ENCODE data around the gene HDDC2. TPM values are rescaled to one million over a fixed set of nuclear protein-coding genes. Genes with fewer than 3 reads are reported as not detected.

Gene HDDC2
- total and polyA plus RNA-seq, 12 donors = 94.2 to 166 (median 125) TPM

DNA sequence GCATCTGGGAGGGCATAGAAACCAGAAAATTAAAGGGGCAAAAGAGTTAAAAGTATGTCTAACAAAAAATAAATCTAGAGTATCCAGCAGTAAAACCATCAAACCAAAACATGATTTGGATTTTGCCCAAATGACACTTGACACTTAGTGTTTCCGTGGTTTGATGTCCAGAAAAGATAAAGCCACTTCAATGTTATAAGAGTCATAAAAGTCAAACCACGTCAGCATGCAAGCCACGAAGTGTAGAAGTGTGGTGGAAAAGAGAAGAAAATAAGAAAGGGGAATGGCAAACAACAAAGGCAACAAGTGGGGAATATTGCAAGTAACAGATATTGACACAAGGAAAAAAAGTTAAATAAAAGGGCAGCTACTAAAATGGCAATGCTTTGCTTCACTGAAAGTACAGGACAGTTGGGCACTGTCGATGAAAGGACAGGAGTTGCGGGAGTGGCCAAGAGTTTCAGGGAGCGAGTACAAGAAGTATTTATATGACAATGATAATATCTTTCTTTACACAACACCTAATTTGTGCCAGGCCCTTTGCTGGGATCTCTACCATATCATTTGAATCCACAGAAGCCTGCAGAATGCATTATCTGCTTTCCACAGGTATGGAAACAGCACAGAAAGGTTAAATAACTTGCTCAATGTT, 6.3 kb upstream of the HDDC2 start:
- 49 to 56% (median 52%) methylated on average over 6 of the region's 6 CpGs for WGBS, 4 donors
- intact Hi-C loops (cut with DNase I) = loop anchor here (5.0 to 10.0 kb wide), 2 partner anchors 156 to 163 kb away; partner anchors contain the start of gene TPD52L1 (in 1 of the 2)

GRCh38 chr6:125307150-125307838, 5.5 kb upstream of the HDDC2 start:
- no peaks in the 10 kb centered on the region for H3K27me3 ChIP-seq
- intact Hi-C loops (cut with DNase I) = loop anchor here (5.0 to 10.0 kb wide), 2 partner anchors 155 to 162 kb away; partner anchors contain the start of gene TPD52L1 (in 1 of the 2)
- H3K4me1 ChIP-seq (replicated peaks in 1 of 2) = no peaks in the 10 kb centered on the region
- H3K4me3 ChIP-seq = no peak overlapping the region
- WGBS, 4 donors = 76 to 81% (median 80%) methylated on average over 6 of the region's 6 CpGs
- DNase-seq = no peak
- no peak for TF ChIP-seq POLR2A (IDR thresholded peaks at IDR 0.05)
- TF ChIP-seq, protein P1, sequence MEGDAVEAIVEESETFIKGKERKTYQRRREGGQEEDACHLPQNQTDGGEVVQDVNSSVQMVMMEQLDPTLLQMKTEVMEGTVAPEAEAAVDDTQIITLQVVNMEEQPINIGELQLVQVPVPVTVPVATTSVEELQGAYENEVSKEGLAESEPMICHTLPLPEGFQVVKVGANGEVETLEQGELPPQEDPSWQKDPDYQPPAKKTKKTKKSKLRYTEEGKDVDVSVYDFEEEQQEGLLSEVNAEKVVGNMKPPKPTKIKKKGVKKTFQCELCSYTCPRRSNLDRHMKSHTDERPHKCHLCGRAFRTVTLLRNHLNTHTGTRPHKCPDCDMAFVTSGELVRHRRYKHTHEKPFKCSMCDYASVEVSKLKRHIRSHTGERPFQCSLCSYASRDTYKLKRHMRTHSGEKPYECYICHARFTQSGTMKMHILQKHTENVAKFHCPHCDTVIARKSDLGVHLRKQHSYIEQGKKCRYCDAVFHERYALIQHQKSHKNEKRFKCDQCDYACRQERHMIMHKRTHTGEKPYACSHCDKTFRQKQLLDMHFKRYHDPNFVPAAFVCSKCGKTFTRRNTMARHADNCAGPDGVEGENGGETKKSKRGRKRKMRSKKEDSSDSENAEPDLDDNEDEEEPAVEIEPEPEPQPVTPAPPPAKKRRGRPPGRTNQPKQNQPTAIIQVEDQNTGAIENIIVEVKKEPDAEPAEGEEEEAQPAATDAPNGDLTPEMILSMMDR (IDR thresholded peaks at IDR 0.05) = no peak
- H3K27ac ChIP-seq = no peak overlapping the region
- no peaks in the 10 kb centered on the region for H3K36me3 ChIP-seq (replicated peaks in 1 of 2)
- no peaks in the 10 kb centered on the region for H3K9me3 ChIP-seq (replicated peaks in 1 of 3)

More for the DNA sequence above, 6.3 kb upstream of the HDDC2 start:
- Histone ChIP-seq H3K36me3 (replicated peaks in 1 of 2) (no peaks in the 10 kb centered on the region), H3K9me3 (replicated peaks in 1 of 3) (no peaks in the 10 kb centered on the region), H3K27me3 (no peaks in the 10 kb centered on the region), H3K4me1 (replicated peaks in 1 of 2) (no peaks in the 10 kb centered on the region), H3K4me3 (no peak overlapping the region), H3K27ac (no peak overlapping the region)
- TF ChIP-seq, protein P1 (IDR thresholded peaks at IDR 0.05) = no peak
- no peak for TF ChIP-seq POLR2A (IDR thresholded peaks at IDR 0.05)
- no peak for DNase-seq

- H3K36me3 ChIP-seq (replicated peaks in 1 of 2) = no peaks in the 10 kb centered on the region
- DNase-seq = no peak
- intact Hi-C loops (cut with DNase I) = loop anchor here (5.0 to 10.0 kb wide), 2 partner anchors 154 to 162 kb away; partner anchors contain the start of gene TPD52L1 (in 1 of the 2)
- no peaks in the 10 kb centered on the region for H3K9me3 ChIP-seq (replicated peaks in 1 of 3)
- 76 to 85% (median 81%) methylated on average over 3 of the region's 3 CpGs for WGBS, 4 donors
- H3K4me3 ChIP-seq = no peak overlapping the region
- no peak overlapping the region for H3K27ac ChIP-seq
- H3K27me3 ChIP-seq = no peaks in the 10 kb centered on the region
- no peaks in the 10 kb centered on the region for H3K4me1 ChIP-seq (replicated peaks in 1 of 2)
- TF ChIP-seq POLR2A (IDR thresholded peaks at IDR 0.05) = no peak
- TF ChIP-seq, protein P1 (IDR thresholded peaks at IDR 0.05) = no peak
Observed at GRCh38 chr6:125306756-125307149, 5.0 kb upstream of the HDDC2 start.

- intact Hi-C loops (cut with DNase I) = loop anchor here (5.0 to 10.0 kb wide), 3 partner anchors 108 to 160 kb away; partner anchors contain the start of gene TPD52L1 (in 1 of the 2)
- 88 to 96% (median 93%) methylated on average over 3 of the region's 3 CpGs for WGBS, 4 donors
- Histone ChIP-seq H3K4me1 (replicated peaks in 1 of 2) (peaks cover 8 to 10% of the 10 kb centered on the region in 2 donors), H3K4me3 (no peak overlapping the region), H3K27ac (no peak overlapping the region), H3K27me3 (no peaks in the 10 kb centered on the region), H3K36me3 (replicated peaks in 1 of 2) (no peaks in the 10 kb centered on the region), H3K9me3 (replicated peaks in 1 of 3) (no peaks in the 10 kb centered on the region)
- no peak for TF ChIP-seq POLR2A (IDR thresholded peaks at IDR 0.05)
- TF ChIP-seq, protein P1 (IDR thresholded peaks at IDR 0.05) = no peak
- no peak for DNase-seq
Observed at GRCh38 chr6:125304970-125305660, 3.3 kb upstream of the HDDC2 start.

Measured in adrenal gland (tissue), 12 donors.